ENCODE results near the gene ILDR1.

ILDR1 gene

DNA sequence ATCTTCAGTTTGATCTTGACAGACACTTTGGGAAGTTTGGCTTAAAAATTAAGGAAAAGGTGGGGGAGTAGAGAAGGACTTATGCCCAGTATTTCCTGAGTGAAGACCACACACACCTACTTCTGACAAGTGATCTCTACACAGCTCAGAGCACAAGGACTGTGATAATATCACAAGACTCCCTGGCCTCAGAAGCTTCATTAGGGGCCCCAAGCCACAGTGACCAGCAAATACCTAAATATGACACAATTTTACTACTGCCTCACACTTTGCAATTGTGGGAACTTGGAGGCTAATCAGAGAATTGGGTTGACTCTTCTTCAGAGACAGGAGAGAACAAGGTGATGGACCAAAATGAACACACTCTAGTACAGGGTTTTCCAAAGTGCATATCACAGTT lies 2.6 kb downstream of the ILDR1 start:
- DNase-seq (ENCODE audit: low read depth, low spot score) = no peak

DNA sequence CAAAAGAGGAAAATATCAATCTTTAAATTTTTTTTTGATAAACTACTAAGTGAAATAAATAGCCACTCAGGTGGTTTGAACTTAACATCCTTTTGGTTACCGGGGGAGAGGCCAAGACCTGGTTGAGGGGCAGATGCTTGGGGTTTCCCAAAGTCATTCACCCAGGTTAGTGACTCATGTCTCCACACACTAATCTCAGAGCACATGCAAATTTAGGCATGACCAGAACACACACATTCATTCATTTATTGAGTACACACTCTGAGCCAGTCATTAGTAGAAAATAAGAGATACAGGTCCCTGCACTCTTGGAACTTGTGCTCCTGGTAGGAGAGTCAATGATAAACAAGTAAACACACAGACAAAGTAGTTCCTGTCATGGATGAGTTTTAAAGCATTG lies 7.3 kb downstream of the ILDR1 start:
- DNase-seq (ENCODE audit: low read depth, low spot score) = no peak

DNA sequence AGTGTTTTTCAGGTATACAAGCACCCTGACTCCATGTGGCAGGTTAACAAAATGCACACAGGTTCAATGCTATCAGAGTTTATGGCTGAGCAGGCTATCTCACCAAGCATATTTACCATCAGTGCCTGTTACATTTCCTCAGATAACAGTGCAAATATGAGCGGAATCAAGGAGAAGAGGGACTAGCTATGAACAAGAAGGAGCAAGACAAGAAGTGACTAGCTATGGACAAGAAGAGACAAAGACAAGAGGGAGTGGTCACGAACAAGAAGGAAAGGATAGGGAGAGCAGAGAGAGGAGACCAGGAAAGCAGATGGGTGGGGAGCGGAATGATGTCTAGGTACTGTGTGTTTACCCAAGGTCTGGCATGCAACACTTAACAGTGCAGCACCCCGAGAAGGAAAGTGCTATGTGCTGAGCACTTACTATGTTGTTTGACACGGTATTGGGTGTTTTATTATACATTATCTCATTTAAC lies 8.6 kb downstream of the ILDR1 start:
- DNase-seq (ENCODE audit: low read depth, low spot score) = no peak

DNA sequence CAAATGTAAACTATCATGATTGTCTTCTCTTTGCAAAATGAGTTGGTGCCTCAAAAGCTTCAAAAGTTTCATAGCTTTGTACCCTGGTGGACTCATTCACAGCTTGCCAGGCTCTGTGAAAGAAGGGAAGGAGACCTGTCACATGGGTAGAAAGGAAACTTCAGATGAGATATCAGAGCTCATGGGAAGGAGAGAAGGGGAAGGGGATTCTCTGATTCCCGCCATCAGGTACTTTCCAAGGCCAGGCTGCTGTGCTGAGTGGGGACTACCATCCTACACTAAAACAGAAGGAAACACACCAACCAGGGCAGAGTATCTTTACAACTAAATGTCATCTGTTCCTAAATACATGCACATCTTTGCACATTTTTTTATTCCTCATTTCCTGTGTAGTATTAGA lies 9.2 kb downstream of the ILDR1 start:
- no peak for DNase-seq (ENCODE audit: low read depth, low spot score)

DNA sequence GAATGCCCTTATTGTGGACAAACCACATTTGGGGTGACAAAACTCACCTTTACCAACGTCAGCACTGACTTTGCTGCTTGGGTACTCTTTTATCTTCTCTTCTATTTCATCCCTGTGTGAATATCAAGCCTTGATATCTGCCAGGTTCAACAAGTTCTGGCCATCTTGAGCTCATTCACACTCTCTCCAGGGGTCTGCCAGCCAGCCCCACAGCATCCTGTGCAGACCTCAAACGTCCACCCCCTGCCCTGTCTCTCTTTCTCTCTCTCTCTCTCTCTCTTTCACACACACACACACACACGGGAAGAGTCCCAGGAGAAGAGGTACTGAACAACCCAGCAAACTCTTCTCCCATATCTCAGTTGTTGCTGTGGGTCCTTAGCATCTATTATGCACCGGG lies 10.7 kb downstream of the ILDR1 start:
- no peak for DNase-seq (ENCODE audit: low read depth, low spot score)

DNA sequence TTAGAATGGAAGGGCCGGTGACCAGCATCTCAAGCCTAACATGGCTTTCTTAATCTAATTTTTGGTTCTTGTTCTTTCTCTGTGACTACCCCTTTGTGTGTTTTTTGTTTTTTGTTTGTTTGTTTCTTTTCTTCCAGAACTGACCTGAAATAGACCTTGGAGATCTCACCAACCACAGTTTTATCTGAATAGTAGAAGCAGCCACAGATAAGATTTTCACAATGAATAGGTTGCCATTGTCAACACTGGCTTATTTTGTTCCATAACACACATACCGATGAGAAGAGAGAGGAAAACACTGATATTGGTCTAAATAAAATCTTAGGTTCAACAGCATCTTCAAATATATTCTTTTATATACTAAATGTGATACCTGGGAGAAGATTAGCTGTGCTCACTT lies 11.5 kb downstream of the ILDR1 start:
- DNase-seq (ENCODE audit: low read depth, low spot score) = no peak

DNA sequence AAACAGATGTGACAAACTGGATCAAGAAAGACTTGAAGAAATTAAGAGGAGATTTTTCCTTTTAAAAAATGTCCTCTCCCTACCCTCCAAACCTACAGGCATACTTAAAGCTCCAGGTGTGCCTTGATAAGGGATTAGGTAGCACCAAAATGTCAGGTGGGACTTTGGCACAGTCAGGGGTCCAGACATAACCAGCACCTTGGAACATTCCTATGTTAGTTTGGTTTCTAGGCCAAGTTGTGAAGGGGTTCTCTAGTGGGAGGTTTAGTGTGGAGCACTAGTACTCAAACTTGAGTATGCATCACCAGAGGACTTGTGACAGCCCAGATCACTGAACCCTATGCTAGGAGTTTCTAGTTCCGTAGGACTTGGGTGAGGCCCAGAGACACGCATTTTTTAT lies 13.9 kb downstream of the ILDR1 start:
- no peak for DNase-seq (ENCODE audit: low read depth, low spot score)

DNA sequence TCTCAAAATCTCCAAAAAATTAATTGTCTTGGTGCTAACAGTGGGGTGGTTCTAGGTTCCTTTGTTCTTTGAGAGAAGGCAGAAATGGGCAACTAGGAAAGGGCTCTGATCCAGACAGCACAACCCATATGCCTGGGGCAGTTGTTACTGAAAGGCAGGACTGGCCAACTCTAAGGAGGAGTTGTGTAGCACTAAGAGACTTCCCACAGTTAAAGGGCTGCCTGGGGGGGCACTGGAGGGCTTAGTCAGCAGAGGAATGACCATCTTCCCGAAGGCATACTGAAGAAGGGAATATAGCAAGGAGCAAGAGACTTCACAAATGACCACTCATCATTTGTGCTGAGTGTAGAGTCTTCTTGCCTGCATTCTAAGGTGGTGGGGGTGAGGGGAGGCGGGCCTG lies 15.8 kb downstream of the ILDR1 start:
- no peak for DNase-seq (ENCODE audit: low read depth, low spot score)

DNA sequence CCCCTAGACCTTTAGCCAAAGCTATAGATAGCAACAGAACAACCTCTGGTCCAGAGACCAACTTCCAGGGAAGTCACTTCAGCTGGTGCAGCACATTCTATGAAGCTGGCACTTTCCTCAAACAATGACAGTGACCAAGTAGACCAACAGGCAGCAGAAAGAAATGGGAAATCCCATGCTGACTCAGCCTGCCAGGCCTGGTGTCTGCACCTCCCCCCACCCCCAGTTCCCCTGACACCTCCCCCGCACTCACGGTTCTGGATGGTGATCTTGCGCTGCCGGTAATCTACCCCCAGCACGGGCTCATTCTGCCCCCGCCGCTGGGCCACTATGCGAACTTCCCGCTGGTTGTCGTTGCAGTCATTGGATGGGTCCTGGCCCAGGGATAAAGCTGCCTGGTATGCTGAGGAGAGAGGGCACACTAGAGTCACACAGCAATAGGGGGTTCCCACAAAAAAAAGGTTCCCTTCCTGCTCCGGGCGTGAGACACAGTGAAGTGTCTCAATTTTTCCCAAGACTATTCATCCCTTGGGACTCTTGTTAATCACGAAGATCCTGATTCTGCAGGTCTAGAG lies 17.0 kb downstream of the ILDR1 start:
- no peak for DNase-seq (ENCODE audit: low read depth, low spot score)

DNA sequence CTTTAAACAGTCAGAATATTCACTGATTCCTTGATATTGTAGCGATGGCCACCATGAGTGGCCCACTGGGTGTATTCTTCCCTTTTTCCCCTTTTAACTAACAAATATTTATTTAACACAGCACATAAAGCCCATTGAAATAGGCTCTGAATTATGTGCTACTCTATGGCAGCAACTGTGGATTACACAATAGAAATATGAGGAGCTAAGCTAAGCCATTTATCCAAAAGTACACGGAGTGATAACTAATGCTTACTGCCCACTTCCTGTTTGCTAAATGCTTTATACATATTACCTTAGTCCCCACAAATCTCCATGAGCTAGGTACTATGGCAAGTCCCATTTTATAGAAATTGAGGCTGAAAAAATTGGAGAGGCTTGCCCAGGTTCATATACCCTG lies 17.9 kb downstream of the ILDR1 start:
- DNase-seq (ENCODE audit: low read depth, low spot score) = no peak

DNA sequence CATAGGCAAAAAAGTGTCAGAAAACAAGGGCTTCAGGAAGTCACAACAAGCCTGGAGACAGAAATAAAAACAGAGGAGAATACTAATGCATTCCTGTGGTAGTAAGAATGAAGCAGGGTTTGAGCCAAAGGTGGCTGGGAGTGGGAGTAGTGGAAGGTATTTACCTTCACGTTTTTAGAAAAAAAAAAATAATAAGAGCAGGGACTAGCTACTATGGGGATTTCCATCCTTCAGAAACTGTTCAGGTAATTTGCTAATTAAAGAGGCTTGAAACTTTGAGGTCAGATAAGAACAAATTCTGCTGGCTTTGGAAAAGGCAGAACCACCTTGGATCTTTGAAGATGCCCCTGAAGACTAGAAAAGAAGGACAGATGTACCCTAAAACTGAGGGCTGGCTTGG lies 18.4 kb downstream of the ILDR1 start:
- no peak for DNase-seq (ENCODE audit: low read depth, low spot score)

DNA sequence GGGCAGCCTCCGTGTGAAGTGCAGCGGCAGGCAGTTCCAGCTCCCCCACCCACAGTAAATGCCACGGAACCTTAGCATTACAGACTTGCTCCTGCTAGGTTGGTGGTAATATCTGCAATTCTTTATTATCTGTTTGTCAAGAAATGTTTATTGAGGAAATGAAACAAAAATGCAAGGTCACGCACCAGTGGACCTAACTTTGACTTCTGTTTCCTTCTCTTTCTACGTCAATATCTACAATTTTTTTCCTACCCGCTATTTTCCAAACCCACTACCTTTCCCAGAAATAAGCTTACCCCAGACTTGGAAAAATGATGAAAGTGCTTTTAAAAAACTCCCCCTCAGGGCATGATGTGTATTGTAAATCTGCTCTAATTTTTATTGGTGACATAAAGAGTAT lies 18.9 kb downstream of the ILDR1 start:
- no peak for DNase-seq (ENCODE audit: low read depth, low spot score)

DNA sequence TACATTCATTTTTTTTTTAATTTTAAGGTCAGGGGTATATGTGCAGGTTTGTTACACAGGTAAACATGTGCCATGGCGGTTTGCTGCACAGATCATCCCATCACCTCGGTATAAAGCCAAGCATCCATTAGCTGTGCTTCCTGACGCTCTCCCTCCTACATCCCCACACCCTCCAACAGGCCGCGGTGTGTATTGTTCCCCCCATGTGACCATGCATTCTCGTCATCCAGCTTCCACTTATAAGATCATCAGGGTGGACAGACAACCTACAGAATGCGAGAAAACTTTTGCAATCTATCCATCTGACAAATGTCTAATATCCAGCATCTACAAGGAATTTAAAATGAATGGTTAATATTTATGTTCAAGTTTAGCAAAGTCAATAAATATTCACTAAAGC lies 19.4 kb downstream of the ILDR1 start:
- DNase-seq (ENCODE audit: low read depth, low spot score) = no peak

DNA sequence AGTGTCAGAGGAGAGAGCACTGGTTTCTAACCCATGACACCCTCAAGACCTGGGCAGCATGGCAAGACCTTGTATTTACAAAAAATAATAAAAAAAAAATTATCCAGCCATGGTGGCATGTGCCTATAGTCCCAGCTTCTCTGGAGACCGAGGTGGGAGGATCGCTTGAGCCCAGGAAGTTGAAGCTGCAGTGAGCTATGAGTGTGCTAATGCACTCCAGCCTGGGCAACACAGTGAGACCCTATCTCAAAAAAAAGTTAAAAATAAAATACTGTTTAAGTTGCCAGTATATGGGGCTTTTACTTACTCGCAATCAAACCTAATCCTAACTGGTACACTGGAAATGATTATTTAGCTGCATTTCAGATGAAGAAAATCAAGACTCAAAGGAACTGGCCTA lies 20.2 kb downstream of the ILDR1 start:
- DNase-seq (ENCODE audit: low read depth, low spot score) = no peak

DNA sequence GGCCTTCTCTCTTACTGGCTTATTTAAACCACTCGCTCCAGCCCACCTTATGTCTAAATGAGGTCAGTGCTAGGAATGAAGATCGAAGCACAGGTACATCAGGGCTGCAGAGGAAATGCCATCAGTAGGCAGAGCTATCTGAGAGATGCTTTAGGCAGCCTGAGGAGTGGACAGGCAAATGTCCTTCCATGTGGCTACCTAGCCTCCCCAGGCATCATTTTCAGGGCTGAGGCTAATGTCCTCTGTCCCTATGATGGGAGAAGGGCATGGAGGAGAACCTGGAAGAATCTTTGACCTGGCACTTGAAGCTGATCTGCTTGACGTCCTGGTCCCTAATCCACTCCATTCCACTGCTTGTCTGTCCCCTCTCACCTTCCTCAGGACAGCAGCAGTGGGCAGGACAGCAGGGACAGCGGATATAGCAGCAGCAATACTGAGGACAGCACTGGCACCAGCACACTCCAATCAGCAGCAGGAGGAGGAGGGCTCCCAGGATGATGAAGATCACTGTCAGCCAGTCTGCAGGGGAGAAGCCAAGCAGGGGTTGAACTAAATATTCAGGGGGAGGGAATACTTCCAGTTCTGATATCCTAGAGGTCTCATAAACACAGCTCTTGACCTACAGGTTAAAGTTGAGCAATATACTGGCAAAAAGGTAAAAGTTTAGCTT lies 21.0 kb downstream of the ILDR1 start:
- DNase-seq (ENCODE audit: low read depth, low spot score) = no peak

DNA sequence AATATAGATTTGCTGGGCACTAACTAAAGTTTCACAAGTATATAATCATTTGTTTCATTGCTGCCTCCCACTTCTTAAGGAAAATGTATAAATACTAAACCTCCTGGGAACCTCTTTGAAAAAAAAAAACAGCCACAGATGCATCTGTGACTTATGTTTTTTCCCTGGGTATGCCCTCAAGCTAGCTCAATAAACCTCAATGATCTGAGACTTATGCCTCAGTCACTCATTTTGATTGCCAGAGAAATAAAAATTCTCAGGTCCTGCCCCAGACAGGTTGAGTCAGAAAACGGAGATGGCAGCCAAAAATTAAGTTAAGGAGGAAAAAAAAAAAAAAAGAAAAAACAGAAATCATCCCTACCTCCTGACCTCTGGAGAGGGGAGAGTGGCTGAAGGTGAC lies 22.1 kb downstream of the ILDR1 start:
- no peak for DNase-seq (ENCODE audit: low read depth, low spot score)

DNA sequence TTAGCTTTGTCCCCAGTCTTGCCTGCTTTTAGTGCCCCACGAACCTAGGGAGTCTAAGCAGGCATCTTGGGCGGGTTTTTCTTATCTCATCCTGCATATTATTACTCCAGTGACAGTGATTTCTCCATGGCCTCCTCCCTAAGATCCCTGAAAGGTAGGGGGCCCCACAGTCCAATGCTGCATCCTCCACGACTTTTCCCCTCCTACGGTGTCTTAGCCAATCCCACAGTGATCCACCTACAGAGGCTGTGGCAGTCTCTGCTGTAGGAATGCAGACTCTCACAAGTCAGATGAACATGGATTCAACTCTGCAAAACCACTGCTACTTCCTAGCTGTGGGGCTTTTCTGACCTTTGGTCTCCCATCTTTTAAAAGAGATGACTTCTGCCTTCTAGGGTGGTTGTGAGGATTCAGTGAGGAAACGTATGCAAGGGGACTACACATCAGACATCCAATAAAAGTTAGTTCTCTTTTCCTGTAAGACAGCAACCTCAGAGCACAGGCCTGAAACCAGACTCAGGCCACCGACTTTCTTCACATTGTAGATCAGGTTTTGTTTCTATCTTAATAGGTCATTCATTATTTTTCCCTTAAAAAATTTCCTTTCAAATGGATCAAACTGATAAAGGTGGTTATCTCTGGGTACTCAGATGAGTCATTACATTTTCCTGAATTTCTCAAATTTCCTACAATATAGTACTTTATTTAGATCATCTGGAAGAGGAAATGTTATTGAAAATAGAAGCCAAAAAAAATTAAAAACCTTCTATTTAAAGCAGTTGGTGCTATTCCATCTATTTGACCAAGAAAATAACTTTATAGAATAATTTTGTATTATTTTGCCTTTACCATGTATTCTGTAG lies 23.2 kb downstream of the ILDR1 start:
- DNase-seq (ENCODE audit: low read depth, low spot score) = no peak

DNA sequence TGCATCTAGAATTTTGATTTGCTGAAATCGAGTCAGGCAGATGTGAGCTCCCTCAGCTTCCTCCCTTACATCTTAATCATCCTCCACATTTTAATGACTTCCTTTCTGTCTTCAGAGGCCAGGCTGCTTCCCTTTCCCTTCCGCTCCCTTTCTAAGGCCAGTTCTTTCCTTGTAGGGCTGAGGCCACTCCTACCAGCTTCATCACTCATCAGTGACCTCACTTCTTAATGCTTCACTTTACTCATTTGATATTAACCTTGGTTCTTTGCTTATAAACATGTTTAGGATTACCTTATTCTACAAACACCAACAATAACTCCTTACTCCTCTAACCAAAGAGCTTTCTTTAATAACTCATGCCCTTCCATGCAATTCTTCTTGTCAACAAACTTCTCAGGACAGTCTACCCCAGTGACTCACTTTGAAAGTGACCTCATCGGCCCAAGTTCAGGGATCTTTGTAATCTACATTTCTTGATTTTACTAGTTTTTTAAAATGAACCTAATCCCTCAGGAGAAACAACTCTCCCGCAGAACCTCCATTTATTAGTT lies 23.9 kb downstream of the ILDR1 start:
- no peak for DNase-seq (ENCODE audit: low read depth, low spot score)

DNA sequence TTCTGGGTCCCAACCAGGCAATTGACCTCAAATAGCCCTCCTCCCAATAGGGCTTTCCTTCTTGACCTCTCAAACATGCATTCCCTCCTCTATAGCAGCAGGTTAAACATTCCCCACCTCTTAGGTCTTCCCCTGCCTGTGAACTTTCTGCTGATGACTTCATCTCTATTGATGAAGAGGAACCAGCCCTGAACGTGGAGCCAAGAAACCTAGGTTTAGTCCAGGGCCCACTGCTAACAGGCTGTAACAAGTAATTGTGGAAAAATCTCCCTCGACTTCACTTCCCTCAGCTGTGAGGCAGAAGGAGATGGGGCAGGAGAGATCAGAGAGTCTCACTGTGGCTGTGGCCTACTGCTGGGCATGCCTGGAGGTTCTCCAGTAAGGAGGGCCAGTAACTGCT lies 24.7 kb downstream of the ILDR1 start:
- no peak for DNase-seq (ENCODE audit: low read depth, low spot score)

DNA sequence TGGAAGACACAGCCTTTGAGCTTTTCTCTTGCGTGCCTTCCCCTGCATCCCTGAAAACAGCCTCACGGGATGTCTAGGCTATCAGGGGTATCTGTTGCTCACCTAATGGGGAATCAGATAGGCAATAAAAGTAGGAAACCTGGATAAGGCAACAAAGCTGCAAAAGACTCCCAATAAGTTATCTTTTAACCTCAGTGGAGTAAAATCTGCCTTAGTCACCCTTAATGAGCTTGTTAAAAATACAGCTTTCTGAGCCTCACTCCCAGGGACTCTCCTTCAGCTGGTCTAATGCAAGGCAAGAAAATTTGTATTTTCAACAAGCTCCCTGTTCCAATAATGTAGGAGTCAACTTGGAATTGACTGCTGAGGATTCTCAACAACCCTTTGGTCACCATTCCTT lies 25.6 kb downstream of the ILDR1 start:
- DNase-seq (ENCODE audit: low read depth, low spot score) = no peak

DNA sequence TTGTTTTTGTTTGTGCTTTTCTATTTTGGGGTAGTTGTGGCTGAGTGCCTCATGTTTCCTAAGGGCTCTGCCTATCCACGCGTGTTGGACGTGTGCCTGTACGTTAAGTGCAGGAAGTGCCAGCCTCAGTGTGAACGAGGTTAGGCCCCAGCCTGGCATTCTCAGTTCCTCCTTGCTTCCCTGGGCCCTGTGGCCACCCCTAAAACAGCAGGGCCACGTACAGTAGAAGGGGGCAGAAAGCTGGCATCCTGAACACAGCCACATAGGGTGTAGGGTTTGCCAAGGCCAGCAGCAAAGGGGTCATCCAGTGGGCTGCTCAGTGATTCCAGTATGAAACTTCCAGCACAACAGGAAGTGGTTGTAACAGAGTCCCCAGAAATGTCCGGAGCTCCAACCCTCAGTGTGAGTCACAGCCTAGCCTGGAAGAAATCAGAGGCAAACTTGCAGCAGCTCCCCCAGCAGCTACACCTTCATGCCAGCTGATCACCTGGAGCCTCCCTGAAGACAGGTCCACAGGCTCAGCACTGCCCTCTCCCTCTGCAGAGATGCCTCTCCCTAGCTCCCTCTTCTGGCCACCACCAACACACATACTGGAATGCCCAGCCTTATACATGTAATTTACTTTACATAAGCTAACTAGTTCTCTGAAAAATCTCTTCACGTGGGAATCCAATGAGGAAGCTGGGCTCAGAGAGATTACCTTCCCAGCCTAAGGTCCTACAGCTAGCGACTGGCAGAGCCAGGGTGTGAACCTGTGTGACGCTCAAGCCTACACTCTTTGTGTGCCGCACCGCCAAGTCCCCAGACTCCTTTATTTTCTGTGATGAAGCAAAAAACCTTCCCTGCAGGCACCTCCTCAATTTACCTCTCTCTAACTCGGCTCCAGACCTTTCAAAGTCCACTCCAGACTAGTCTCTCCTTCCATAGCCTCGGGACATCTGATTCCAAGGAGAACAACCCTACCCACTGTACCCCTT lies 26.6 kb downstream of the ILDR1 start:
- peak; percentile 18 for DNase-seq (ENCODE audit: low read depth, low spot score)
